HG03103 (cell line): ENCODE measurements around the gene GAP43.
A peak's percentile ranks its signal among the peaks of the same experiment; 100 is the strongest.
"Not testable (repeated sequence)": the region's sequence is repeated elsewhere in the genome, so short reads cannot be mapped to it uniquely, and the experiment has no call there.

ENCODE experiments used
- ATAC-seq: cut with Tn5 transposase; IDR thresholded peaks from one replicate; pipeline ENCODE4 v1.9.1; 2021; ENCODE audit warnings: low read depth; ENCODE audit not compliant: unreplicated experiment

Gene GAP43

GRCh38 chr3:115692887-115693524 is 69.7 kb downstream of the GAP43 start:
- ATAC-seq = peak; percentile 98

- ATAC-seq = no peak
Observed at GRCh38 chr3:115693868-115694267, 70.6 kb downstream of the GAP43 start.

- no peak for ATAC-seq
Observed at GRCh38 chr3:115695090-115695489, 71.8 kb downstream of the GAP43 start.

- no peak for ATAC-seq
Observed at GRCh38 chr3:115697263-115698053, 74.1 kb downstream of the GAP43 start.

DNA sequence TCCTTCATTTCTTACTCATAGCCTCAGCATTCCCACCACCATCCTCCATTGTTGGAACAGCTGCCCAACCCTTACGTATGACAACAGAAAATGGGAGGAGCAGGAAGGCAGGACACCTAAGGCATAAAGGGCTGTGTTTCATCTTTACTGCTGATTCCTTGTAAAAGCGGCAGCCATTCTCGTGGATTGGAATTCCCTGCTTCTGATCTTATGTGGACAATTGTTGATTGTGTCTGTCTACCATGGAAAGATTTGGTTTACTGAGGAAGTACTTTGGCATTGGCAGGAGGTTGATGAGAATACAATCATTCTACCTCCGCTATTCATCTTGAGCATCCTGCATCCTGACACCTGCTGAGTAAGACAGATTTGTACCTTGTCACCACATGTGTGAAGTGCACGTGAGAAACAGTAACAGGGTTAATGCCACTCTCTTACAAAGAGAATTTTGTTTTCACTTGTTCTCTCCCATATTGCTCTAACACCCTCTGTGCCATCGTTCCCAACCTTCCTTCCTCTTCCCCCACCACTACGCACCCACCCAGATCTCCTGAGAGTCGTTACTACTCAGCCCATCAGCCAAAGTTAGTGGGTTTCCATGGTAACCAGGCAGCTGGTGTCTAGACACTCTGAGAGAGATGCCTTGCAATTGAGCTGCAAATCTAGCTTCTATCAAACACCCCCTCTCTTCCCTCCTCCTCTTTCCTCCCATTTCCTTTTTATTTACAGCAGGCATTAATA is 75.7 kb downstream of the GAP43 start:
- ATAC-seq = no peak

GRCh38 chr3:115699706-115700105 is 76.4 kb downstream of the GAP43 start:
- no peak for ATAC-seq

GRCh38 chr3:115702598-115702997 is 79.3 kb downstream of the GAP43 start:
- ATAC-seq = no peak

GRCh38 chr3:115704661-115705338 is 81.5 kb downstream of the GAP43 start:
- no peak for ATAC-seq

DNA sequence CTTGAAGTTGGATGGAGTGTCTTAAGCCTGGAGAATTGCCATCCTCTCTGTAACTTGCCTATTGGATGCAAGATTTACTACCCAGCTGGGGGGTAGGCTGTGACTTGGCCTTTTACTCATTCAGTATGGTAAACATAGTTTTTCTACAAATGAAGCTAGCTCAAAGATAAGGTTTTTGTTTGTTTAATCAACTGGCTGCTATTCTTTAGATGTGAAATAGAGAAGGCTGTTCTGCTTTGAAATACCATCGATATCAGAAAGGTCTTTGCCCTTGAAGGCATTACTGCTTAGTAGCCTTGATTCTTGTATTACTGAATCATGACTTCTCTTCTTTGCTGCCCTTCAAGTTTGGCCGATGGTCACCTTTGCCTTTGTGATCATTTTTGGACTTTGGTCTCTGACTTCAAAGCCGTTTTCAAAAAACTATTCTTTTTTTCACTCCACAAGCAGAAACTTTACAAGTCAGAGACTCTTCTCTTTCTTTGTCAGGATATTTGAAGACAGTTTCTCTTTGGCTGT is 83.1 kb downstream of the GAP43 start:
- ATAC-seq = no peak

- no peak for ATAC-seq
Observed at GRCh38 chr3:115708540-115708939, 85.2 kb downstream of the GAP43 start.

GRCh38 chr3:115709093-115709492 is 85.8 kb downstream of the GAP43 start:
- ATAC-seq = no peak

GRCh38 chr3:115709931-115710330 is 86.6 kb downstream of the GAP43 start:
- ATAC-seq = no peak

- no peak for ATAC-seq
Observed at GRCh38 chr3:115710799-115711198, 87.5 kb downstream of the GAP43 start.

DNA sequence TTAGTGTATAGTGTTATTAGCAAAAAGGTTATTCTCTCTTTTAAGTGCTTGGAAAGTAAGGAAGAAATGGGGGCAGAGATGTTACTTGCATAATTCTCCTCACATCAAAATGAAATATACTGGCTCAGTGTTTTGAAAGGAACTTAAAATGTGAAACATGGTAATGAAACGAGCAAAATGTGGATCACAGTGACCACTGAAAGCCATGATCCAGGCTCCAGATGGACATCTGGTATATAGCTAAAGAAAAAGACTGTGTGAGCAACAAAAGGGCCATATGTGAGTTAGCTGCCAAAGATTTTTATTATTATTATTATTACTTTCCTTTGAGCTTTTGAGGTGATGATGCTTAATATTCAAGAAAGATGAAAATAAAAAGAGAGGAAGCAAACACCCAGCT is 89.6 kb downstream of the GAP43 start:
- ATAC-seq = no peak

DNA sequence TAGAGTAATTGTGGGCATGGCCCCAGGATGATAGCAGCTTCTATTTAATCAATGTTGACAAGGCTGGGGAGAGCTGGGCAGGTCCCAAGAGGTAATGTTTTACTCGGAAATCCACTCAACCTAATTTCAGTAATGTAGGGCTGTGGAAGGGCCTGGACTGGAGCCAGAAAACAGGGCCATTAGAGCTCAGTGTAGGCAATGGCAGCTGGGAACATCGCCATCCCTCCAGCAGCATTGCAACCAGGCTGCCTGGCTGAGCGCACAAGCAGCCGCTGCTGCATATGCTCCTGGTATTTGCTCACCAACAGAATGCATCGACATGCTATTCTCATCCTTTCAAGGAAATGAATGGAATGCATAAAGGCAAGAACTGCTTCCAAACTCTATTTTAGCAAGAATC is 90.0 kb downstream of the GAP43 start:
- no peak for ATAC-seq

GRCh38 chr3:115715241-115715745 is 92.0 kb downstream of the GAP43 start:
- ATAC-seq = no peak

DNA sequence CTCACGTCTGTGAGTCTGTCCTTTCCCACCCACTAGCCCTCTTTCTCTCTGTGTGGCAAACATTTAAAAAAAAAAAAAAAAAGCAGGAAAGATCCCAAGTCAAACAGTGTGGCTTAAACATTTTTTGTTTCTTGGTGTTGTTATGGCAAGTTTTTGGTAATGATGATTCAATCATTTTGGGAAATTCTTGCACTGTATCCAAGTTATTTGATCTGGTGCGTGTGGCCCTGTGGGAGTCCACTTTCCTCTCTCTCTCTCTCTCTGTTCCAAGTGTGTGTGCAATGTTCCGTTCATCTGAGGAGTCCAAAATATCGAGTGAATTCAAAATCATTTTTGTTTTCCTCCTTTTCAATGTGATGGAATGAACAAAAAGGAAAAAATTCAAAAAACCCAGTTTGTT is 97.7 kb downstream of the GAP43 start:
- ATAC-seq = no peak

- no peak for ATAC-seq
Observed at GRCh38 chr3:115725800-115726199, 102.5 kb downstream of the GAP43 start.

- no peak for ATAC-seq
Observed at GRCh38 chr3:115727135-115727534, 103.8 kb downstream of the GAP43 start.

DNA sequence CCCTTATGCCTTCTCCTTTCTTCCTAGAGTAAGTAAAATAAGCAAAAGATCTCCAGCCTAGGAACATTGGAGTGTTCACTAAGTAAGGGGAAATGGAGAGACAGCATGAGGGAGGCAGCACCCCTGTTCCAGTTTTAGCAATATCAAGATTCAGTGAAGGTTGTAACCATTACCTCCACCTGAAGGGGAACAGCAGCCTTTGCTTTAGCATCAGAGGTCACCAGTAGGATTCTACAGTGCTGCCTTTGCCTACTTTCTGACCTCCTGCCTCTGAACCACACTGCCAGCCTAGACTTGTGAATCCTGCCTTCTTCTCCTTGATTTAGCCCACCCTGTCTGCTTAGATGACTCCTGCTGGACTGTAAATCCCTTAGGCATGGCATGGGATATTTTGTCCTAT is 104.7 kb downstream of the GAP43 start:
- ATAC-seq = no peak

DNA sequence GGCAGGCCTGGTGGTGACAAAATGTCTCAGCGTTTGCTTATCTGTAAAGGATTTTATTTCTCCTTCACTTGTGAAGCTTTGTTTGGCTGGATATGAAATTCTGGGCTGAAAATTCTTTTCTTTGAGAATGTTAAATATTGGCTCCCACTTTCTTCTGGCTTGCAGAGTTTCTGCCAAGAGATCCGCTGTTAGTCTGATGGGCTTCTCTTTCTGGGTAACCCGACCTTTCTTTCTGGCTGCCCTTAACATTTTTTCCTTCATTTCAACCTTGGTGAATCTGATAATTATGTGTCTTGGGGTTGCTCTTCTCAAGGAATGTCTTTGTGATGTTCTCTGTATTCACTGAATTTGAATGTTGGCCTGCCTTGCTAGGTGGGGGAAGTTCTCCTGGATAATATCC is 113.0 kb downstream of the GAP43 start:
- ATAC-seq = not testable (repeated sequence)
